Activated B cell treated with CpG ODN at 0.5 μM for 24 hours (primary cell): ENCODE data around the gene CADM1. TPM values are rescaled to one million over a fixed set of nuclear protein-coding genes. Genes with fewer than 3 reads are reported as not detected.

Experiments
- ATAC-seq: fragments of 200-7000 bp; cut with Tn5 transposase; one replicate; pipeline ENCODE4 v1.10.0; 2021; ENCODE audit warnings: low read depth, mild to moderate bottlenecking, moderate library complexity
- CTCF ChIA-PET: fragments of 350-600 bp; sonication (Branson Sonifier 250); formaldehyde crosslinking; loops from one replicate; lab custom pipeline; 2021; ENCODE audit warnings: antibody characterized with exemption; lab: Charles Lee
- POLR2A ChIA-PET: fragments of 350-600 bp; sonication (Branson Sonifier 250); formaldehyde crosslinking; loops from one replicate; lab custom pipeline; 2021; ENCODE audit warnings: antibody characterized with exemption; lab: Charles Lee
- DNase-seq: peaks from one replicate; pipeline ENCODE4 v3.0.0; 2022
- H3K27ac Mint-ChIP-seq: one replicate; pipeline ENCODE4 v1.8.0; 2020; ENCODE audit warnings: mixed read lengths
- H3K27me3 Mint-ChIP-seq: one replicate; pipeline ENCODE4 v1.8.0; 2021; ENCODE audit warnings: mixed read lengths
- H3K36me3 Mint-ChIP-seq: one replicate; pipeline ENCODE4 v1.8.0; 2021; ENCODE audit warnings: low read depth, mixed read lengths
- H3K4me1 Mint-ChIP-seq: one replicate; pipeline ENCODE4 v1.8.0; 2021; ENCODE audit warnings: mixed read lengths
- H3K4me3 Mint-ChIP-seq: one replicate; pipeline ENCODE4 v1.8.0; 2020; ENCODE audit warnings: mild to moderate bottlenecking, mixed read lengths
- H3K9me3 Mint-ChIP-seq: one replicate; pipeline ENCODE4 v1.8.0; 2020; ENCODE audit warnings: mixed read lengths
- intact Hi-C: fragments of 100-400 bp; cut with micrococcal nuclease; formaldehyde crosslinking; loops from one replicate; pipeline ENCODE4 v1.15.1; 2024
- total RNA-seq: library from RNA; stranded (reverse); gene quantifications from 2 replicates; pipeline ENCODE4 v1.2.3, GENCODE V29; 2022
- TF ChIP-seq, protein P1 (sequence below): fragments of 200-600 bp; IDR thresholded peaks from one replicate; pipeline ENCODE4 v1.8.0; 2022; ENCODE audit warnings: antibody characterized with exemption, mild to moderate bottlenecking

The CADM1 gene
- total RNA-seq, 1 donor from 2014 or later, result 0.86 TPM

DNA sequence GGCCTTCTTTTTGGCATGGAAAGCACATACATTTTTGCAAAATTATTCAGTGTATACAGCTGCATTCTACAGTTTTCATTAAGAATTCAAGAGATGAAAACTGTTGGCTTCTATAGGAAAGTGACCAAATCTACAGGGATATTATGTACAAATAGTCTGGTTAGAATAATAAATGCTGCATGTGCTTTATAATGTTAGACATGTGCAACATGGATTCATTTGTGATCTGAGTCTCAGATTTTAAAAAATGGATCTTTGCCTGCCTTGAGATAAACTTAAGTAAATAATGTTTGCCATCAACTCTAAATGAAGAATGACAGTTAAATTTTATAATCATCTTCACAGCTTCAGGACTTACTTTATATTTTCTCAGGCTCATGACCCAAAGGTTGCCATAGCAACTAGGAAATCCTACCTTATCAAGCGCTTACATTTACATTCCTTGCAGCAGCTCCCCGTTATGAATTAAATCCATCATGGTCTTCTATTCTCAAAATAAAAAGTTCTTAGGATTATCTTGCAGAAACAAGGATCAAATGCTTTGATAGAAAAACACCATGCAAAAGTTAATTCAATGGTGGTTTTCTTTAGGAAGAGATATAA is 200.2 kb downstream of the CADM1 start:
- POLR2A ChIA-PET, result no interaction called here
- Mint-ChIP-seq H3K4me1 (no peaks in the 10 kb centered on the region), H3K9me3 (no peaks in the 10 kb centered on the region), H3K36me3 (no peaks in the 10 kb centered on the region), H3K4me3 (no peak overlapping the region), H3K27ac (no peak overlapping the region), H3K27me3 (peaks cover 6% of the 10 kb centered on the region)
- intact Hi-C loops, result no loop called here
- DNase-seq, result no peak
- ATAC-seq, result no peak
- TF ChIP-seq, protein P1, sequence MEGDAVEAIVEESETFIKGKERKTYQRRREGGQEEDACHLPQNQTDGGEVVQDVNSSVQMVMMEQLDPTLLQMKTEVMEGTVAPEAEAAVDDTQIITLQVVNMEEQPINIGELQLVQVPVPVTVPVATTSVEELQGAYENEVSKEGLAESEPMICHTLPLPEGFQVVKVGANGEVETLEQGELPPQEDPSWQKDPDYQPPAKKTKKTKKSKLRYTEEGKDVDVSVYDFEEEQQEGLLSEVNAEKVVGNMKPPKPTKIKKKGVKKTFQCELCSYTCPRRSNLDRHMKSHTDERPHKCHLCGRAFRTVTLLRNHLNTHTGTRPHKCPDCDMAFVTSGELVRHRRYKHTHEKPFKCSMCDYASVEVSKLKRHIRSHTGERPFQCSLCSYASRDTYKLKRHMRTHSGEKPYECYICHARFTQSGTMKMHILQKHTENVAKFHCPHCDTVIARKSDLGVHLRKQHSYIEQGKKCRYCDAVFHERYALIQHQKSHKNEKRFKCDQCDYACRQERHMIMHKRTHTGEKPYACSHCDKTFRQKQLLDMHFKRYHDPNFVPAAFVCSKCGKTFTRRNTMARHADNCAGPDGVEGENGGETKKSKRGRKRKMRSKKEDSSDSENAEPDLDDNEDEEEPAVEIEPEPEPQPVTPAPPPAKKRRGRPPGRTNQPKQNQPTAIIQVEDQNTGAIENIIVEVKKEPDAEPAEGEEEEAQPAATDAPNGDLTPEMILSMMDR, result no peak
- CTCF ChIA-PET, result no interaction called here

DNA sequence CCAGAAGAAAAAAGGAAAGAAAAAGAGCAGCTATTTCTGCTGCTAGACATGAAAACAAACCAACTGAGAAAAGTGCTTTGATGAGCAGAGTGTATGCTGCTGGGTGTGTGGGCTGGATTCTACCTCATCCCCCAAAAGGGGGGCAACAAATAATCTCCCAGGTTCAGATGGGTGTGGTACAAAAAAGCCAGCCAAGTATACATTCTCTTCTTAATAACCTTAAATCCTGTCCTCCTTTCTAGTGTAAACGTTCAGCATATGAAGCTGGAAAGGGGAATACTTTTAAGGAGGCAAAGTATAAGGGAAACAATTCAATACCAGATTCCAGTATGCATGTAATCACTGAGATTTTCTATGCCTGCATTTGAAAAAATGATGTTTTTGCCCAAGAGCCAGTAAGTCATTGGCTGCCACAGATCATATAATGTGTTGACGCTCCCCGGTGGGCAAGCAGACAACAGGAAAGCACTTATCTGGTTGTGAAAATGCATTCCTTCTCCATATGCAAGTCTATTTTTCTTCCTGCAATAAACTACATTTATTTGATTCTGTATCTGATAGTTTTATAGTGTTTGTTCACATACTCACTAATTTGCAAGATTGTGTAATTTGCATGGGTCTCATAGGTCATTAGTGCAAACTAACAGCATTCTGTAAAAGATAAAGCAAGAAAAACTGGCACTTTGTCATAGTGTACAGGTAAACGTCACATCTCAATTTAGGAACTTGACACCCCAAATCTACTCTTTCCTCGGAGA is 201.1 kb downstream of the CADM1 start:
- intact Hi-C loops, result no loop called here
- CTCF ChIA-PET, result no interaction called here
- ATAC-seq (no peak), DNase-seq (no peak)
- H3K4me1 Mint-ChIP-seq, result no peaks in the 10 kb centered on the region
- TF ChIP-seq, protein P1, result no peak
- H3K4me3 Mint-ChIP-seq, result no peak overlapping the region
- H3K27me3 Mint-ChIP-seq, result peaks cover 6% of the 10 kb centered on the region
- POLR2A ChIA-PET, result no interaction called here
- H3K9me3 Mint-ChIP-seq, result no peaks in the 10 kb centered on the region
- H3K27ac Mint-ChIP-seq, result no peak overlapping the region
- no peaks in the 10 kb centered on the region for H3K36me3 Mint-ChIP-seq

- ChIA-PET CTCF (no interaction called here), POLR2A (no interaction called here)
- ATAC-seq (no peak), DNase-seq (no peak)
- no peaks in the 10 kb centered on the region for H3K9me3 Mint-ChIP-seq
- TF ChIP-seq, protein P1, result no peak
- no peaks in the 10 kb centered on the region for H3K4me1 Mint-ChIP-seq
- H3K27me3 Mint-ChIP-seq, result peaks cover 6% of the 10 kb centered on the region
- H3K36me3 Mint-ChIP-seq, result no peaks in the 10 kb centered on the region
- intact Hi-C loops, result no loop called here
- H3K27ac Mint-ChIP-seq, result no peak overlapping the region
- H3K4me3 Mint-ChIP-seq, result no peak overlapping the region
Observed at GRCh38 chr11:115300660-115301428, 203.4 kb downstream of the CADM1 start.

DNA sequence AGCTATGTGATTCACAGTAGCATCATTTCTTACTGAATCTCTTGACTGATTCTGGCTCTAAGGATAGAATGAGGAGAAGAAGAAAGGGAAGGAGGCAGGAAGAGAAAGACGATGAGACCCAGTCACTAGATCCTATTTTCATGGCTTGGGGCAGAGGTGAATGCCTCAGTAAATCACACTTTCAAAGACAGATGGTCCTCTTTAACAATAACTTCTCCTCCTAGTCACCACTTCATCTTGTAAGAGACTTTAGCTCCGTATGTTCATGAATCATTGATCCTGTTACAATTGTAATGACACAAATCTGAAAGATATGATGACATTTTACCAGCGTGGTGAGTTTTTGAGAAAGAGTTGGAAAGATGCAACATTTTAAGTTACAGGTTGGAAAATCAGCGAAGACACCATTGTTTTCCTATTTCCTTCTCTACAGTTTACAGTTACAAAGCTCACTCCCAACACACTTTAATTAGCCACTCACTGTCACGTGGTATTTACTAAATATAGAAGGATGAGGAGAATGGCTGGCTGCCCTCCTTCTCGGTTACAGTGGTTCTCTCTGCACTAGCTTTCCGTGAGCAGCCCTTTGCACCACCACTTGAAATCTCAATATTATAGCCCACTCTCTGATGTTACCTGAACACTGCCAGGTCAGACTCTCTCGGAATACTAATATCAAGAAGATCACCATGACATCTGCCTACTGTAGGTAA is 205.8 kb downstream of the CADM1 start:
- ATAC-seq, result no peak
- H3K27me3 Mint-ChIP-seq, result peaks cover 6% of the 10 kb centered on the region
- intact Hi-C loops, result no loop called here
- no peak overlapping the region for H3K4me3 Mint-ChIP-seq
- no peak overlapping the region for H3K27ac Mint-ChIP-seq
- TF ChIP-seq, protein P1, result no peak
- ChIA-PET CTCF (no interaction called here), POLR2A (no interaction called here)
- no peak for DNase-seq
- H3K36me3 Mint-ChIP-seq, result no peaks in the 10 kb centered on the region
- no peaks in the 10 kb centered on the region for H3K9me3 Mint-ChIP-seq
- H3K4me1 Mint-ChIP-seq, result no peaks in the 10 kb centered on the region
